HL-60/S4 (cell line): ENCODE measurements around the gene HAND2.

Experiments used
- in situ Hi-C: fragments of 300-500 bp; cut with MboI; formaldehyde crosslinking; loops from 2 replicates; pipeline ENCODE4 v1.14.3; 2022; ENCODE audit warnings: low sequenced_read_pairs

The HAND2 gene

GRCh38 chr4:173486714-173487392 lies 43.2 kb downstream of the HAND2 start:
- in situ Hi-C loops, result no loop called here

GRCh38 chr4:173485164-173485563 lies 44.9 kb downstream of the HAND2 start:
- in situ Hi-C loops, result no loop called here

- in situ Hi-C loops, result no loop called here
These were observed 47.6 kb downstream of the HAND2 start for GRCh38 chr4:173482330-173482931.

GRCh38 chr4:173478913-173479283 lies 51.1 kb downstream of the HAND2 start:
- in situ Hi-C loops, result no loop called here

- in situ Hi-C loops, result no loop called here
These were observed 51.7 kb downstream of the HAND2 start for GRCh38 chr4:173478201-173478912.

- in situ Hi-C loops, result no loop called here
These were observed 53.0 kb downstream of the HAND2 start for GRCh38 chr4:173477016-173477415.
